ENCODE results near the gene CEP41.
A peak's percentile ranks its signal among the peaks of the same experiment; 100 is the strongest.

CEP41 gene

DNA sequence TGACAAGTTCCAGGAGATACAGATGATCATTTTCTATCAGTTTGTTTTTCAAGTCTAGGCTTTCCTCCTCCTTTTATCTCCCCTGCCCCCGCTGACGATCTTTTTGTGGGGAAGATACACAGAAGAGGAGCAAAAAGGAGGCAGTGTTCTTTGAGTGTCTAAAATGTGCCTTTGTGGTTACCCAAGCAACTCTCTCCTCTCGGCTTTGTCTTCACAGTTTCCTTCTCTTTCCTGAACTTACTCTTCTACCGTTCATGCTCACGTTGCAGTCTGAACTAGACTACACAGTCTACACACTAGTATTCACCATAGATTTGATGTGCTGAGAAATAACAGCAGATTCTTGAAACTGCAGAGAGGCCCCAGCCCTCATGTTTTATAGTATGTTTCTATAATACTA lies 23.6 kb downstream of the CEP41 start:
- no peak for DNase-seq

DNA sequence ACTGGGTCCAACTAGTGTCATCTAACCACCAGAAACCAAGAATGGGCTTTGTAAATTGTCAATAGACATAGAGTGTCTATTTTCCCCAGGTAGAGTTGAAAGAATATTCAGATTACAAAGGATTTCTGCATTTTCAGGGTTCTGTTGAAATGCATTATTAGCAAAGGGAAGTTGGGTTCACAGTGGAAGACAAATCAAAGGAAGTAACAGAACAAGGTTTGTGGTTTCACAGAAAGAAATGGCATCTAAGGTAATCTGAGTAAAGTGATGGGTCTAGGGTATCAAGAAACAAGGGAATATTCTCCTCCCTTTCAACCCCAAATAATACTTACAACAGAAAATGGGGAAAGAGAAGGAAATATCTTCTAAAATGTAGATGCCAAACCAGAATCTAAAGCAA lies 25.8 kb downstream of the CEP41 start:
- peak; percentile 23 to 34 for DNase-seq

- no peak for DNase-seq
These were observed 27.6 kb downstream of the CEP41 start for GRCh38 chr7:130413201-130413600.

GRCh38 chr7:130410868-130411541 lies 29.8 kb downstream of the CEP41 start:
- no peak for DNase-seq

GRCh38 chr7:130409712-130410072 lies 31.1 kb downstream of the CEP41 start:
- DNase-seq, result no peak

DNA sequence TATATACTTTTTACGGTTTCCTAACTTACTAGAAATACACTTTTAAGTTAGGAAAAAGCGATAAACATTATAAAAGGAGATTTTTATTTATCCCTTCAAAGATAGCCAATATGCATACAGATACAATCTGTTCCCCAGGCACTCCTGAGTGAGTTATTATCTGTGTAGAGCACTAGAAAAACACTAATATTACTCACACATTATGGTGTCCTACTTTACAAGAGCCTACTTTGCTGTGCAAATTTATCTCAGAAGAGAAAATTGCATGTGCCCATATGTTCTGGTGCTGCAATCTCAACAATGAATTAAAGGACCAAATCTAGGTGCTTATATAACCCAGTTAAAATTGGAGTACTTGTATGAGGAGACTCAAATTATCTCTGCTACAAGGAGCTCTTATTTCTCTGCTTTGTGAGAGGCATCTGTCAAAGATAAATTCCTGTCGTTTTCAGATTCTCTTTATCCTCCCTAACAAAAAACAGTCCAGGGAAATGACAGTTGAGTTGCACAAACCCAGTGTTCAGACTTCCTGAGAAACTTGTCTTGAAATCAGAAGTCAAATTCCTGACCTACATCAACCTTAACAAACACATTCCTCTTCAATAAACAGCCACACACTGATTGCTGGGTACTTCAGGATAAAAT lies 31.6 kb downstream of the CEP41 start:
- no peak for DNase-seq

GRCh38 chr7:130405003-130405402 lies 35.8 kb downstream of the CEP41 start:
- no peak for DNase-seq

DNA sequence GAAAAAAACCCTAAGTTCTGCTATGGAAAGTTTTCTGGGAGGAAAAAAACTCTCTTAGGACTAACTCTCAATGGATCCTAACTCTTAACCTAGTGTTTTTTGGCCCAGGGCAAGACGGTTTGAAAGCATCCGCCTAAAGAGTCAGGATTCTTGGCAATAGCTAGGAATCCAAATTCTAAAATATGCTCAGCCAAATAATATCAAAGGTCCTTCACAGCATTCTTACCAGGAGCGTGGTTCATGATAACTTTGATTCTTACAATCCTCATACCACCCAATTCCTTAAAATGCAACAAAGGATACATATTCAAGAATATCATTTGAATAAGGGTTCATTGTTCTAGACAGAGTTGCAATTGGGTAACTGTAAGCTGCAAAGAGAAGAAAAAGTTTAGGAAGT lies 39.2 kb downstream of the CEP41 start:
- DNase-seq, result no peak

DNA sequence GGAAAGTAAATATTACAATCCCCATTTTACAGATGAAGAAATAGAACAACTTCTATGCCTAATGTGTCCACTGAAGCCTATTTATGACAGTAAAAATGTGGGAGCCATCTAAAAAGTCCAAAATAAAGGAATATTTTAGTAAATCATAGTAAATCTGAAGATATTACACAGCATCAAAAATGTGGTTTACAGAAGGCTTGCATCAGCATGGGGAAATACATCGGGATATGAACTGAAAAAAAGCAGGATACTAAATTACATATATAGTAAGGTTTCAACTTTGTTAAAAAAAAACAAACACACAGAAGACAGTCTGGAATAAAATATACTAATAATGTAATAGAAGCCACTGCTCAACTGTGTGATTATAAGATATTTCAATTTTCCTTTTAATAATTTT lies 39.7 kb downstream of the CEP41 start:
- no peak for DNase-seq

- no peak for DNase-seq
These were observed 40.7 kb downstream of the CEP41 start for GRCh38 chr7:130400120-130400572.

DNA sequence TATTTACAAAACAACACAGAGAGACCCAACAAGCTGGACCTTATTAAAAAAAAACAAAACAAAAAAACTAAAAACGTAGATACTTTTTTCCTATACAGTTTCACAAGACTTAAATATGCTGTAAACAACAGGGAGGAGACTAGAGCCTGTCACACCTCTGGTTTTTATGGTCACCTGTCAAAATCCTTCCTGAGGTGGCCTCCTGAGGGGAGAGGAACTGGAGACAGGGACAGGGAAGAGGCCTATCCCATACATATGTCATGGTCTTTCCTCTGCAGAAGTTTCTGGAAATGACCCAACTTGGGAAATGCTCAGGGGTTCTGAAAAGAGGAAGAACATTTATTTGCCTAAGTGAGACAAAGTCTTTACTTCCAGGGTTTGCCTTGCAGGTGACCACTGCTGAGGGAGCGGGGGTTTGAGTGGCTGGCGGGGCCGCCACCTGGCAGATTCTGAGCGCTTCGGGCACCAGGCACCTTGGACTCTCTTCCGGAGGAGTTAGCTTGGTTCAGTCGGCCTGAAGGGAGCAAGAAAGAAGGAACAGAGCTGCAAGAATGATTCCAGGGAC lies 42.2 kb downstream of the CEP41 start:
- no peak for DNase-seq

DNA sequence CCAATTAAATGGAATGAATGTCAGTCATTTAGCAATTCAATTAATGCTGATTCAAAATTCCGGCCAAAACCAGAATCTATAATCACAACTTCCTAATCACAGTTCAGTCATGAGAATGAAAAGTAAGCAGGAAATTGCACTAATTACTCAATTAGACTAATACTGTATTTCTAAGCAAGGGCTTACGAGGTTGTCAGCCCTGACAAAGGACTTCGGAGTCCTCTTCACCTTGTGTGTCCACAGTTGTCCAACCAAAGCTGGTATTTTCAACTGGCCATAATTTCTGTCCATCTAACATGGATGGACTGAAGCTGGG lies 43.1 kb downstream of the CEP41 start:
- no peak for DNase-seq

GRCh38 chr7:130397051-130397757 lies 43.6 kb downstream of the CEP41 start:
- no peak for DNase-seq

- no peak for DNase-seq
These were observed 44.7 kb downstream of the CEP41 start for GRCh38 chr7:130396109-130396508.

DNA sequence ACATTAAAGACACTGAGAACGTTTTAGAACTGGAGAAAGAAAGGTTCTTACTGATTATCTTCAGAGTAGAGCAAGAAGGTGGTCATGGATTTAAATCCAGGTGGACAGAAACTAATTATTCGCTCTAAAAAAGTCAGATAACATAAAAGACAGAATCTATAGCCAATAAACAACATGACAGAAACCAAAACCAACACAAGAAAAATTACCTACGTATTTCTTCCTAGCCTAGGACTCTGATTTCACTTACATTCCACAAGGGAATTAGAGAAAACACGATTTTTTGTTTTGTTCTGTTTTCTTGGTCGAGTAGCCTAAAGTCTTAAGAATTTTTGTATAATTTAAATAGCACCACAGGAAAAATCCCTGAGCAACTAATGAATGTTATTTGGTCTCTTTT lies 45.4 kb downstream of the CEP41 start:
- DNase-seq, result no peak

GRCh38 chr7:130394421-130395195 lies 46.2 kb downstream of the CEP41 start:
- no peak for DNase-seq

GRCh38 chr7:130393841-130394411 lies 46.9 kb downstream of the CEP41 start:
- DNase-seq, result no peak

- DNase-seq, result no peak
These were observed 47.7 kb downstream of the CEP41 start for GRCh38 chr7:130393101-130393561.

DNA sequence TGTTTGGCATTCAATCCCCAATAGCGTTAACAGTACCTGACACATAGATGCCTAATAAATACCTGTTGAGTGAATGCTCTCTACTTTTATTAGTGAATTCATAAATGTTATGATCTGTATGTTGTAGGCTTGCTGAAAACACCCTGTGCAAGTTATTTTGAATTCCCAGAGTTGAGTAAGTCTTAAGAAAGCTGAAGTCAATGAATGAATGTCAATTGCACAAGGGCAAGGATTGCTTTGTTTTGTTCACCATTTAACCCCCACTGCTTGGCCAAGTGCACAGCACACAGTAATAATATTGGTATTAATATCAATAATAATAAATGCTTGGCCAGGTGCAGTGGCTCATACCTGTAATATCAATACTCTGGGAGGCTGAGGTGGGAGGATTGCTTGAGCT lies 50.3 kb downstream of the CEP41 start:
- no peak for DNase-seq

- no peak for DNase-seq
These were observed 52.1 kb downstream of the CEP41 start for GRCh38 chr7:130388671-130389070.

DNA sequence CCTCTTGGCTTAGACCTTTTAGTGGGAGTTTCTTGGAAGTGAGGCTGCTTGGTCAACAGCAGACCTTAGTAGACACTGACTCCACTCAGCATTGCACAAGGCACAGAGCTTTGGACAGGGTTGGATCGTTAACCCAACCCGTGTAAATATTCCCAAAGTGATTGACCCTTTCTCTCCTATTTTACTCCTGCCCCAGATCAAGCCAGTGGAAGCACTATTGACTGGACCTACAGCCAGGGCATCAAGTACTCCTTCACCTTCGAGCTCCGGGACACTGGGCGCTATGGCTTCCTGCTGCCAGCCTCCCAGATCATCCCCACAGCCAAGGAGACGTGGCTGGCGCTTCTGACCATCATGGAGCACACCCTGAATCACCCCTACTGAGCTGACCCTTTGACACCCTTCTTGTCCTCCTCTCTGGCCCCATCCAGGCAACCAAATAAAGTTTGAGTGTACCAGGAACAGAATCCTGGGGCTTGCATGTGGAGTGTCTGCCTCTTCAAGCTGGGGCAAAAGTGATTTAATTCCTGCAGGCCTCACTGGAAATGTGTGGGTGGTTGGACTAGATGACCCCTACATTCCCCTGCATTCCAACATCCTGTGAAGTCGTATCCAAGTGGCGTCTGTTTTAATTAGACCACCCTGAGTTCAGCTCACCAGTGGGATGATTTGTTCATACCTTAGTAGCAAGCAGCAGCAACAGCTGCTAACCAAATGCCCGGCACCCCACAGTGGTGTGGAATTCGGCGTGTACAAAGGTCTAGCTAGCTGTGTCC lies 53.0 kb downstream of the CEP41 start:
- no peak for DNase-seq

DNA sequence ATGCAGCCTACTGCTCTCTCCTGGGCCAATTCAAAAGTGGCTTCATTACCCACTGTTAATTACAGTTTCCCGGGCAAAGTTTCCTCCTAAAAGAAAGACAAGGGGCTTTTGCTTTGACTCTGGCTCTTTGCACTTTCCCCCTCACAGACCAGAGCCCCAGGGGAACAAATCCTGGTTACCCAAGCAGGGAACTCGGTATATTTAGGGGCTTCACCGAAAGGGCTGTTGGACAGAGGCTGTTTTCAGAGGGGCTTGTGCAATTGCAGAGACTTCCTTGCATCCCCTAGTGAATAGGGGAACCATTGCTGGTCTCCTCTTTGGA lies 53.5 kb downstream of the CEP41 start:
- DNase-seq, result no peak
